GM12875 (cell line): Measurements from ENCODE around the gene DHRS2.

Experiments
- H3K4me3 ChIP-seq: one replicate; pipeline ENCODE4 v1.5.1; 2011; ENCODE audit warnings: low read depth, low read length, control low read depth
- CTCF ChIP-seq: IDR thresholded peaks from 2 replicates; pipeline ENCODE4 v1.5.1; 2011; ENCODE audit warnings: low read depth, mild to moderate bottlenecking, control low read depth, inconsistent platforms, low read length, moderate library complexity, borderline replicate concordance; ENCODE audit not compliant: insufficient read depth

The DHRS2 gene

DNA sequence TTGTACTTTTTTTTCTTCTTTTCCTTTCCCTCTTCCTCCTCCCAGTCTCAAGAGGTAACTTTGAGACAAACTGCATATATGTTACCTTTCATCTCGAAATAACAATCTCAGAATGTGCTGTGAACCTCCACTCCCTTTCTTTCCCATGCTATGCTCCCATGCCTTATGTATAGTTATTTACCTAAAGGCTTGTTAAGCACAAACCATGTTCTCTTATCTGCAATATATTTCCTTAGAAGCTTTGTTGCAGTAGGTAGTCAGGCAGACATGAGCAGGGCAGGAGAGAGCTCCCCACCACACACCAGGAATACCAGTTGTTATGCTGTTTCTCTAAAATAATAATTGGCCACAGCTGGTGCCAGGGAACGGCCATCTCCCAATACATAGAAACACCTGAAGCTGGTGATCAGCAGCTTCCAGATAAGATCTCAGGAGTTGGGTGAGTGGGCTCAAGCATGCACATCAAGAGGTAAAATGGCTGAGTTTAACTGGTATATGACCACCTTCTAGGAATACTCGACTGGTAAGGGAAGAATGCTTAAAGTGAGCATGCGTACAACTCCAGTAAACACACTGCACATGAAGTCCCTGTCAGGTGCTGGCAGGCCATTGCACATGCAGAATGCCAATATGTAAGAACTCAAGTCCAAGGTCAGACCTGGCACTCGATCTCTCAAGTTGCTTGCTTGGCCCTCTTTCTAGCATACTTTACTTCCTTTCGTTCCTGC lies 14.8 kb upstream of the DHRS2 start:
- TF ChIP-seq CTCF: no peak
- no peak overlapping the region for H3K4me3 ChIP-seq

- H3K4me3 ChIP-seq: no peak overlapping the region
- TF ChIP-seq CTCF: no peak
These were observed 14.0 kb upstream of the DHRS2 start for GRCh38 chr14:23621932-23622730.

DNA sequence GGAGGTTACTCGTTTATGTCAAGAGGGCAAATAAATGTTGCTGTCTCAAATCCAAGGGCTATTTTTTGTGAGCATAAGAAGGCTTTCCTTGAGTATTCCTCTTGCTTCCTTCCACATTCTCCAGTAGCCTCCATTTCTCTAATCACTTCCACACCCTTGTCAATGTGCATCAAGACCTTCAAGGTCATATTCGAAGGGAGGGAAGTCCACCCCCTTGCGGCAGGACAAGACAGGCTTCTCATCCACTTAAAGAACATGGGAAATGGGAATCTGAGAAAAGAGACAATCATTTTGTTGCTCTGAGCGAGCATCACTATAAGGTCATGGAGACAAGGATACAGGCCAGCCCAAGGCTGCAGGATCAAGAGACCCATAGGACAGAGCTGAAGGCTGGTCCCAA lies 13.2 kb upstream of the DHRS2 start:
- H3K4me3 ChIP-seq: no peak overlapping the region
- no peak for TF ChIP-seq CTCF

GRCh38 chr14:23623962-23624361 lies 12.2 kb upstream of the DHRS2 start:
- H3K4me3 ChIP-seq: no peak overlapping the region
- TF ChIP-seq CTCF: no peak

DNA sequence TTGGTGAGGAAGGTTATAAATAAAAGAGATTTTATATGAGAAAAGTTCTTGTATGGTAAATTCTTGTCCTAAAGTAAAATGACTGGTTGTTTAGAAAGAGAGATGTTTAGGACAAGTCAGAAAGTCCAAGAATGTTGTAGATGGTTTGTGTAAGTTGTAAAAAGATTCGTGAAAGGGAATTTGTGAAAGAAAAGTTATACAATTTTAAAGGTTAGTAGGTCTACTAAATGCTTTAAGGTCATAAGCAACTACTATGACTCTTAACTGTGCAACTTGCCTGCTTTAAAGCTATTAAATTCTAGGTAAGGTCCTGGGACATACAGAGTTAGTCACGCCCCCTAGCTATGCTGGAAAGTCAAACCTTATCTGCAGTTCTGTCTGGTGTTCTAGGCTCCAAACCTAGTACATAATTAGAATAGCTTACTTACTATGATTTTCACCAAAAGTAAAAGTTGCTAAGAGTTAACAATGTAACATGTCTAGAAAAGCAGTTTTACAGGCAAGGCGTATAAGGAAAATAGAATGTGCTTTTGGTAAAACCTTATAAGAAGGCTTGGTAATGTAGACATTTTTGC lies 11.2 kb upstream of the DHRS2 start:
- H3K4me3 ChIP-seq: no peak overlapping the region
- TF ChIP-seq CTCF: no peak

- TF ChIP-seq CTCF: no peak
- H3K4me3 ChIP-seq: no peak overlapping the region
These were observed 9.2 kb upstream of the DHRS2 start for GRCh38 chr14:23626946-23627345.
